GM06990 (cell line): Measurements from ENCODE around the gene KLHL41.

Experiments
- DNase-seq: peaks from one replicate; pipeline ENCODE4 v3.0.0-alpha.2; 2011; ENCODE audit not compliant: insufficient read length; ENCODE audit errors: extremely low read depth
- H3K27me3 ChIP-seq: replicated peaks from 2 replicates; pipeline ENCODE4 v1.6.0; 2011; ENCODE audit warnings: low read length; ENCODE audit not compliant: control insufficient read depth, insufficient read depth
- H3K36me3 ChIP-seq: 2 replicates; pipeline ENCODE4 v1.5.1; 2011; ENCODE audit warnings: low read length; ENCODE audit not compliant: control insufficient read depth, insufficient read depth
- H3K4me3 ChIP-seq: replicated peaks from 2 replicates; pipeline ENCODE4 v1.5.1; 2011; ENCODE audit warnings: low read depth, mild to moderate bottlenecking, control low read depth, low read length
- CTCF ChIP-seq: IDR thresholded peaks from 2 replicates; pipeline ENCODE4 v1.5.1; 2011; ENCODE audit warnings: low read length, control low read depth, mild to moderate bottlenecking, inconsistent platforms; ENCODE audit not compliant: insufficient read depth, poor library complexity, severe bottlenecking

KLHL41 gene

GRCh38 chr2:169468841-169469240, 40.7 kb upstream of the KLHL41 start:
- H3K36me3 ChIP-seq = no peaks in the 10 kb centered on the region
- DNase-seq = no peak
- no peak overlapping the region for H3K4me3 ChIP-seq
- no peak for TF ChIP-seq CTCF
- no peaks in the 10 kb centered on the region for H3K27me3 ChIP-seq

GRCh38 chr2:169469952-169470572, 39.4 kb upstream of the KLHL41 start:
- no peaks in the 10 kb centered on the region for H3K36me3 ChIP-seq
- H3K4me3 ChIP-seq = no peak overlapping the region
- H3K27me3 ChIP-seq = no peaks in the 10 kb centered on the region
- DNase-seq = no peak
- no peak for TF ChIP-seq CTCF

GRCh38 chr2:169472249-169472648, 37.3 kb upstream of the KLHL41 start:
- Histone ChIP-seq H3K27me3 (no peaks in the 10 kb centered on the region), H3K36me3 (no peaks in the 10 kb centered on the region), H3K4me3 (no peak overlapping the region)
- no peak for DNase-seq
- no peak for TF ChIP-seq CTCF

GRCh38 chr2:169476459-169476858, 33.0 kb upstream of the KLHL41 start:
- no peaks in the 10 kb centered on the region for H3K36me3 ChIP-seq
- no peak for TF ChIP-seq CTCF
- DNase-seq = no peak

DNA sequence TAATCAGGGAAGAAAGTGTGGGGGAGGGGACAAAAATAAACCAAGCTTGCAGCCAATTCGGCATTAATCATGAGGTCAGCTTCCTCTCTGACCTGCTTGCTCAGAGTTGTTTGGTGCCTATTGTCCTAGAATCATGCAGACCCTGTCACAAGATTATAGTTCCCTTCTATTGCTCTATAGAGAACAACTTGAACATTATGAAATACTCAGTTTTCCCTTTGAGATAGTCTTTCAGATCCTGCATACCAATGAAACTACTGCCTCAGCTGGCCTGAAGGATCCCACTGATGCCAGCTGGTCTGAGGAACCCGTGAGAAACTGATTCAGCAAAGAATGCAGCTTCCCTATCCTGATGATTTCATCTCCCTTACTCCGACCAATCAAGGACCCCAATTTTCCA, 31.2 kb upstream of the KLHL41 start:
- no peak for DNase-seq
- no peak for TF ChIP-seq CTCF

More at GRCh38 chr2:169476459-169476858, 33.0 kb upstream of the KLHL41 start:
- Histone ChIP-seq H3K27me3 (no peaks in the 10 kb centered on the region), H3K4me3 (no peak overlapping the region)

More for the DNA sequence above, 31.2 kb upstream of the KLHL41 start:
- no peaks in the 10 kb centered on the region for H3K36me3 ChIP-seq
- H3K27me3 ChIP-seq = no peaks in the 10 kb centered on the region
- H3K4me3 ChIP-seq = no peak overlapping the region
